ENCODE results near the gene UTP15.
A peak's percentile ranks its signal among the peaks of the same experiment; 100 is the strongest.

Gene UTP15

DNA sequence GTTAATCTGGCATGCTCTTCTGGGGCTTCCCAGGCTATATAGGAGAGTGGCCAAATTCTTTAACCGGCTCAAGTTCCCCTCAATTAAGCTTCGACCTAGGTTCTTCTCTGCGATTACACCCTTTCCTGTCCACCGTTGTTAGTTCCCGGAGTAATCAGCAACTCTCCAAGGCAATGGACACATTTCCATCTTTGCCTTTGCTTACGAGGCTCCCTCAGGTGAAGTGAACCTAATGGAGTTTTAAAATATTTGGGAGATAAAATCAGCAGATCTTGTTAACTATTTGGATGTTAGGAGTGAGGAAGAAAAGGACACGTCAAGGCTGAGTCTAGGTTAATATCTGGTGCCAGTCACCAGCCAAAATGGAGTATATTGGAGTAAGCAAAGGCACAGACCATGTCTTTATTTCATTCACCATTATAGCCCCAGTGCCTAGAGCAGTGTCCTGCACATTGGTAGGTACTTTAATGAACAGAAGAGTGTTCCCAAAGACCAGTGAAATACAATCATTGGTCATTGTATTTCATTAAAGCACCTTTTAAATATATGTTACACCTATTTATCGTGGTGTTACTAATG lies 515 bp downstream of the UTP15 start:
- DNase-seq = no peak

DNA sequence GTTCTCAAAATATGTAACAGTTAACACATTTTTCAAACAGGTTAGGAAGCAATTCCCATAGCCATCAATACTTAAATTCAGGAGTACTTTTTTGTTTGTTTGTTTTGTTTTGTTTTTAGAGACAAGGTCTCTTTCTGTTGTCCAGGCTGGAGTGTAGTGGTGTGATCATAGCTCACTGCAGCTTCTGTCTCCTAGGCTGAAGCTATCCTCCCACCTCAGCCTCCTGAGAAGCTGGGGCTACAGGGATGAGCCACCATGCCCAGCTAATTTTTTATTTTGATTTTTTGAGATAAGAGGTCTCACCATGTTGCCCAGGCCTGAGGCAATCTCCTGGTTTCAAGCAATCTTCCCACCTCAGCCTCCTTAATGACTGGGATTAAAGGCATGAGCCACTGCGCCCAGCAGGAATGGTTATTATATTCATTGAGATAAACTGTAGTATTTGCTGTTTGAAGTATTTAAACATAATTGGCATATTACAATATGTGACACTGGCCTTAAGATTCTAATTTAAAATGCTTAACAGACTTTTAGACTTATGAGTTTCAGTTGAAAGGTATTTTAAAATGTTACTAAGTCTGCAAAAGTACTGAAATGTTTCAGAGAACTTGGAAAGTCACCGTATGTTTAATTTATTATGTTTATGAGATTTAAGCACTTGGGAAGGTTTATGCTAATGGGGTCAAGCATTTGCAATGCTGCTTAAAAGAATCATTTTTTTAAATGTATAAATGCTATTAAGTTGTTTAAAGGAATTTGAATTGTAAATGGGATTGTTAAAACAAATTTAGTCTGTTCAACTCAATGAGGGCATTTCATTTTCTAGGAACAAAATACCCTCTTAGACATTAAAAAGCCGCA lies 17.0 kb downstream of the UTP15 start:
- DNase-seq = no peak

DNA sequence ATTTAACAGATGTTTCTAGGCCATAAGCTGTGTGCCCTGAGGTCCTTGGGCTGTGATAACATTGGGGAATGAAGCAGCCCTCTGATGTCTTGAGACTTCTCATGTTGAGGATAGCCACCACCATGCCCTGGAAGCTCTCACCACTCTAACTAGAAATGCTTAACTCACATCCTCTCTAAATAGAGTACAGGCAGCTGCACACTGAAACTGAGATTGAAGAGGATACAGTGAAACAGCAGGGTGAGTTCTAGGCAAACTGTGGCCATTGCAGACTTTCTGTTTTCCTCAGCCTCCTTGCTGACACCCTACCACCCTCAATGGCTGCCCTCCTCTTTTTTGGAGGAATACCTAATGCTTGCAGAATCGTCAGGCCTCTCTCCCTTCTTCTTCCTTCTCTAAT lies 22.4 kb downstream of the UTP15 start:
- DNase-seq = no peak

DNA sequence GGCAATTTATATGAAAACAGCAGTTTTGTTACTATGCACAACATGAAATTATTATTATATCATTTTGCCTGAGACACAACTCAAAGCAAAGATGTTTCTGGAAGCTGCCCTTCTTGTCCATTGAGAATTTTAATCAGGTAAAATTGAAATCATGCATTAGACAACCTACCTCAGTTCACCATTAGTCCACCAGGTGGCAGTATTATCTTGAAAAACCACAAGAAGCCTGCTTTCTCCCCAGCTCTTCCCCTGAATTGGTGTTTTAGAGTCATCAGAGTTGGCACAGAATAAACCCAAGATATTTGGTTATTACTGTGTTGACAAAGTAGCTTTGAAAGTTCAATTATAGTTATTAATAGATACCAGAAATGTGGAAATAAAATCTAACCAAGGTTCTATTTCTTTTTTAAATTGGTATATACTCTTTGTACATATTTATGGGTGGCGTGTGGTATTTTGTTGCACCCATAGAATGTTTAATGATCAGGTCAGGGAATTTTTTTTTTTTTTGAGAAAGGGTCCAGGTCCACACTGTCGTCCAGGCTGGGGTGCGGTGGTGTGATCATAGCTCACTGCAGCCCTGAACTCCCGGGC lies 25.7 kb downstream of the UTP15 start:
- DNase-seq = peak; percentile 39 to 77

DNA sequence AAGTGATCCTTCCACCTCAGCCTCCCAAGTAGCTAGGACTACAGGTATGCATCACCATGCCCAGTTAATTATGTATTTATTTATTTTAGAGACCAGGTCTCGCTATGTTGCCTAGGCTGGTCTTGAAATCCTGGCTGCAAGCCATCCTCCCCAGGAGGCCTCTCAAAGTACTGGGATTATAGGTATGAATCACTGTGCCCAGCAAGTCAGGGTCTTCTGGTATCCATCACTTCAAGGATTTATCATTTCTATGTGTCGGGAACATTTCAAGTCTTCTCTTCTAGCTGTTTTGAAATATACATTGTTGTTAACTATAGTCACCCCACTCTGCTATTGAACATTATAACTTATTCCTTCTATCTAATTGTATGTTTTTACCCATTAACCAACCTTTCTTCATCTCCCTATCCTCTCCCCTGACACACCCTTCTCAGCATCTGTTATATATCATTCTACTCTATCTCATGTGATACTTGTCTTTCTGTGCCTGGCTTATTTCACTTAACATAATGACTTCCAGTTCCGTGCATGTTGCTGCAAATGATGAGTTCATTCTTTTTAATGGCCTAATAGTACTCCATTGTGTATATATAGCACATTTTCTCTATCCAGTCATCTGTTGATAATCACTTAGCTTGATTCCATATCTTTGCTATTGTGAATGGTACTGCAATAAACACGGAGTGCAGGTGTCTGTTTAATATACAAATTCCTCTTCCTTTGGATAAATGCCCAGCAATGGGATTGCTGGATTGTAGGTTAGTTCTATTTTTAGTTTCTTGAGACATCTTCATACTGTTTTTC lies 26.4 kb downstream of the UTP15 start:
- DNase-seq = no peak

DNA sequence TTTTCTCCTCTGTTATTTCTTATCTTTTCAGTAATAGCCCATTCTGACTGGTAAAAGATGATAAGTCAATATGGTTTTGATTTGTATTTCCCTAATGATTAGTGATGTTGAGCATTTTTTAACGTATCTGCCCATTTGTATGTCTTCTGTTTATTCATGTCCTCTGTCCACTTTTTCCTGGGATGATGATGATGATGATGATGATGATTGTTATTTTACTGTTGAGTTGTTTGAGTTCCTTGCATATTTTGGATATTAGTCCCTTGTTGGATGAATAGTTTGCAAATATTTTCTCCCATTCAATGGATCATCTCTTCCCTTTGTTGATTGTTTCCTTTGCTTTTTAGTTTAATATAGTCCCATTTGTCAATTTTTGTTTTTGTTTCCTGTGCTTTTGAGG lies 27.0 kb downstream of the UTP15 start:
- DNase-seq = no peak

DNA sequence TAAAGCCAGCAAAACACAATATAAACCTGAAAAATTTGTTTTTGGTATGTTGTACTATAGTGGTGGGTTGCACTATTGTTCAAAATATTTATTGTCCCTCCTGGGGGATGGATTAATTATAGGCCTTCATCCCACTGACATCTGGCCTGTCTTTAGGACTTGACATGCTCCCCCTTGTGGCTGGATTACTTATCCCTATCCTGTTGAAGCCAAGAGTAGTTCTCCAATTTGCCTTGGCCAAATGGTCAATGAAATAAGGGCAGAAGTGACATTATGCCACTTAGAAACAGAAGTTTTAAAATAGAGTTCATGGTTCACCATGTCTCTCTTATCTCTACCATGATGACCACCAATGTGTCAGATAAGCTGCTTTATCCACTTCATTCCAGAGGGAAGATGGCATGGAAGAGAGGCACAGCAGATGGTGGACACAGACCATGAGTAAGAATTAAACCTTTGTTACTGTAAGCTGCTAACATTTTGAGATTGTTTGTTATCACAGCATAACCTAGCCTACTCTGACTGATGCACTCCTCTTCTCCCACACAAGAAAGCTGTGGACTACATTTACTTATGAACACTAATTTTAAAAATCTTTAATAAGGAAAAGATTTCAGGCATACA lies 31.3 kb downstream of the UTP15 start:
- peak in 1 of 2 donors; percentile 23 for DNase-seq

DNA sequence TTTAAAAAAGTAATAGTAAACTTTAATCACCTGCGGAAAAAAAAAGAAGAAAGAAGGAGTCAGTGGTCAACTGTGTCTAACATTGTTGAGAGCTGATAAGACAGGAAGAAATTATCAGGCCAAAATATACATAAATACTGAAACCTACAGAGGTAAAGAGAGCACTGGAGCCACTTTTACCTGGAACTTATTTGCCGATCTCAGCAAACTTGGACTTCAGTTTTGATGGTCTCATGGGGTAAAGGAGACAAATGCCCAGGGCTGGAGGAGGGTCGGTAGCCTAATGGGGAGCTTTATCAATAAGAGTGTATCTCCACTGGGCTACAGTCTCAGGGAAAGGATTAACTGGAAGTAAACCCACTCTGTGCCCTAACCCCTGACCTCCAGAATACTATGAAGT lies 33.8 kb downstream of the UTP15 start:
- DNase-seq = no peak

DNA sequence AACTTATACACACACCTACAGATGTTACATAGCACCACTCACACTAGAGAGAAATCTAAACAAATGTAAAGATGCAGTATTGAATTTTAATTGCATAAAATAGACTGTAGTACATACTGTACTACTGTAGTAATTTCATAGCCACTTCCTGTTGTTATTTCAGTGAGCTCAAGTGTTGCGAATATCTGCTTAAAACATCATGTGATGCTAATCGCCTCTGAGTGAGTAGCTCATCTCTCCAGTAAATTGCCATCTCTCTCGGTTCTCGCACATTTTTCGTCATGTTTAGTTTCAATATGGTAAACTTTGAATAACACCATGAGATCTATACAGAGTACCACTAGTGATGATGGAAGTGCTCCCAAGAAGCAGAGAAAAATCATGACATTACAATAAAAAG lies 38.5 kb downstream of the UTP15 start:
- DNase-seq = no peak

DNA sequence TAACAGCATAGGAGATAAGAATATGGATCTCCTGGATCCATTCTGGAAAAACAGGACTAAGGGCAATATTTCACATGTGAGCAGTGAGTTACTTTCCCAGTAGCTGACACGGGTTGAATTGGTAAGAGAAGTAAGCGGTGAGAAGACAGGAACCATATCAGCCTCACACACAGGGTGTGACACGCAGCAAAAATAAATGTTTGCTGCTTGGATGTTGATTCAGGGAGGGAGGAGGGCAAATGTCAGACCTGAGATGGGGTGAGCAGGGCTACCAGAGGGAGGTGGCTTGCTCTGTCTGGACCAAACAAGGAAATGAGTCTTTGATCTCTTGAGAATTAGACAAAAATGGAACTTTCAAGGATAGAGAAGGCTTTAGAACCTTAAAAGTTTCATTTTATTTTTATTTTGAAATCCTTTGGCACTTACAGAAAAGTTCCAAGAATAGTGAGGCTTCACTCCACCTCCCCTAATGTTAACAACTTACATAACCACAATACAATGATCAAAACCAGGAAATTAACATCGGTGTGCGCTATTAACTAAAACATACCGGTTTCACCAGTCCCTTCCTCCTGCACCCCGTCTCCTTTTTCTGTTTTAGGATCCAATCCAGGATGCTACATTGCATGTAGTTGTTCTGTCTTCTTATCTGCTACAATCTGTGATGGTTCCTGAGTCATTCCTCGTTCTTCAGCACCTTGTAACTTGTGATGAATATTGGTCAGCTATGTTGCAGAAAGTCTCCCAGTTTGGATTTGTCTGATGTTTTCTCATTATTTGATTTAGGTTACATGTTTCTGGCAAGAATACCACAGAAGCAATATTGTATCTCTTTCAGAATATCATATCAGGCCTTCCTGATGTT lies 39.9 kb downstream of the UTP15 start:
- no peak for DNase-seq

DNA sequence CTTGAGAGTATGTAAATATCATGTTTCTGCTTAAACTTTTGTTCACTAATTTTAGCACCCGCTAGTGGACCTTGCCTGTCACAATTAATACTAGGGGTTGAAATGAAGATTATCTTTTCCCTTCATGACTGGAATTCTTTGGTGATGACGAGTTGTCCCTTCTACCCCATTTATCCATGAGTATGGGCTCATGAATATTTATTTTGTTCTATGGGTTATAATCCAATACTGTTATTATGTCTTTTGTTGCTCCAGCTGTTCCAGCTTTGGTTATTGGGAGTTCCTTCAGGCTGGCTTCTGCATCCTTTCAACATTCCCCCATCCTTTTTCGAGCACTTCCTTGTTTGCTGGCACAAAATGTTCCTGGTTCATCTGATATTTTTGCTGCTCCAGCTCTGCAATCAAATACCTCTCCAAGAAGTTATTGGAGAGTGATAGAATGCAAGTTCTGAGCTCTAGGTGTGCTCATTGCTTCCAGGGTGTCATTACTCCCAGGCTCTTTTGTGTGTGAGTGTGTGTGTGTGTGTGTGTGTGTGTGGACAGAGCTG lies 40.7 kb downstream of the UTP15 start:
- DNase-seq = no peak

DNA sequence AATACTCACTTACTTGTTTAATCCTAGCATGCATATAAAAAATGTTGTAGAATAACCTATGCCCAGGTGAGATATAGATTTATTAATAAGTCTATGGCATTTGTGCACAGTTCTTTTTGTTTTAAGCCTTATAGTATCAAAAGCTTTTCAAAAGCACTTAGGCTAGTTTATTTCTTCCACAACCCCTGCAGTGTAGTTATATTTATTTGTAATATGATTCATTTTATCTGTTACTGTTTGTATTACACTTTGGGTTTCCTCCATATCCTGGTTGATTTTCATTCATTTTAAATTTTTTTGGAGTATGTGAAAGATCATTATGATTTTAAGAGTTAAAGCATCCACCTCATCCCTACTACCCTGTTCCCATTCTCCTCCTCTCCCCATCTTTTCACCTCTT lies 41.7 kb downstream of the UTP15 start:
- DNase-seq = no peak

DNA sequence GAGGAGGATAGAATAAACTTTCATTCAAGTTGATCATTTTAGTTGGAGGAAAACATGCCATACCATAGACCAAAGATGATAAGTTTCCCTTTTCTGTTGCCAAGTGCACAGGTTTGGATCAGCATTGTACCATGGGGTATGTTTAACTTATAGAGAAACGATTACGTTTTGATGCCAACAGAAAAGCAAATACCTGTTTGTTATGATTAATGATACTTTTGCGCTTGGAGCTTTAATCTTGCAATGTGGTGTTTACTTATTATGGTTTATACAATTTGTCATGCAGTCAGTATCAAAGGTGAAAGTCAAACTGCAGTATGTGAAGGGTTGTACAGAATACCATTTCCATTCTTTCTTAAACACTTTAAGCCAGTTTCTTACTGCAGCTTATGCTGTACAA lies 47.3 kb downstream of the UTP15 start:
- no peak for DNase-seq

DNA sequence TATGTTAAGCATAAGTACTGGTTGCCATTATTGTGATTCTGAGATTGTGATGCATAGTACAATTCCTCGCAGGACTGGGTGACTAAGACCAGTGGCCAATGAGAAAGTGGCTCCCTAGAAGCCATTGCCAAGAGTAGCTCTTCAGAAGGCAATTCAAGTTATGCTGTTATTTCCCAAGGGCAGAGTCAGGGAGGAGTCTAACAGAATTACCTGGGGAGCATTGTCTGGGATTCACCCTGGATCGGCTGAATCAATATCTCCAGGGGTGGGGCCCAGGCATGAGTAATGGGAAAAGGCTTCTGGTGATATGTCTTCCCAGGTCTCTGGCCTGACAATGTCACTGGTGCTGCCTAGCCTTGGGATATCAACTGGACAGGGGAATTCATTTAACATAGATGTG lies 49.5 kb downstream of the UTP15 start:
- no peak for DNase-seq

DNA sequence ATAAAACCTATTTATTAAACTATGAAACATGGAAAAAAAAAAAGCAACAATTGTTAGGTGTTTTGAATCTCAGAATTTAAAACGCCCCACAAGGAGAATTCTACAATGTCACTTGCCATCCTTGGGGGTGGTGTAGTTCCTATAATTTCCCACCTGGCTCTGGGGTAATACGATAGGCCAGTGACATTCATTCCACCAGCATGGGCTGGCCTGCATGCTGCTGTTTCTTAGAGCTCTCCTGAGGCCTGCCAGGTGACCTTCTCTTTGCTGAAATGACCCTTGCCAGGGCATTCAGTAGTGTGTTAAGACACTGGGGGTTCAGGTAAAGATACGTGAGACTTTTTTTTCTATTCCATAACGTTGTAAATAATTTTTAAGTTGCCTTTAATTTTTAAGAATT lies 50.4 kb downstream of the UTP15 start:
- DNase-seq = no peak

DNA sequence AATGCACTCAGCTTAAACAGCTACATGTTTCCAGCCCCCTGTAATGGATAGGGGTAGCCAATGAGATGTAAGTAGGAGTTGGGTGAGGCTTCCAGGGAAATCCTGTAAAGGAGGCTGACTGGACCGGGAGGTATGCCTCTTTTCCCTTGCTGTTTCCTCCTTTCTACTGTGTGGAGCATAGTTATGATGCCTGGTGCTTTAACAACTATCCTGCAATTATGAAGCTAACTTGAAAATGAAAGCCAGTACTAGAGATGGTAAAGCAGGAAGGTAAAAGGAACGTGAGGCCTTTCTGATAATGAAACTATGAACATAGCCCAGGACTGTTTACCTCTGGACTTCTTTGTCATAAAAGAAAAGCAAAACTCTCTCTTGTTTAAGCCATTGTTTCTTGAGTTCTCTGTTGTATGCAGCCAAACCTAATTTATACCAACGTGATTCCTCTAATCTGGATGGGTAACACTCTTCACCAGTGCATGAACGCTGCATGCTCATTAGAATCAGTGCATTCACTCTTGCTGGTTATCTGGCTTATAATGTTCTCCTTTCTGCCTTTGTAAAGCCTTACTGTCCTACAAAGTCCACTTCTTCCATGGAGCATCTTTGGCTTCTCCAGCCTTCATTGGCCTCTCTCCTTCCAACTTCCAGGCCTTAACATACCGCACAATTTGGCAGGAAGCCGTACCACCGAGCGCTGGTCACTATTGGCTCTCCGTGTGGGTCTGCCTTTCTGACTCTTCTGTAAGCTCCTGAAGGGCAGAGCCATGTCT lies 52.2 kb downstream of the UTP15 start:
- DNase-seq = no peak

DNA sequence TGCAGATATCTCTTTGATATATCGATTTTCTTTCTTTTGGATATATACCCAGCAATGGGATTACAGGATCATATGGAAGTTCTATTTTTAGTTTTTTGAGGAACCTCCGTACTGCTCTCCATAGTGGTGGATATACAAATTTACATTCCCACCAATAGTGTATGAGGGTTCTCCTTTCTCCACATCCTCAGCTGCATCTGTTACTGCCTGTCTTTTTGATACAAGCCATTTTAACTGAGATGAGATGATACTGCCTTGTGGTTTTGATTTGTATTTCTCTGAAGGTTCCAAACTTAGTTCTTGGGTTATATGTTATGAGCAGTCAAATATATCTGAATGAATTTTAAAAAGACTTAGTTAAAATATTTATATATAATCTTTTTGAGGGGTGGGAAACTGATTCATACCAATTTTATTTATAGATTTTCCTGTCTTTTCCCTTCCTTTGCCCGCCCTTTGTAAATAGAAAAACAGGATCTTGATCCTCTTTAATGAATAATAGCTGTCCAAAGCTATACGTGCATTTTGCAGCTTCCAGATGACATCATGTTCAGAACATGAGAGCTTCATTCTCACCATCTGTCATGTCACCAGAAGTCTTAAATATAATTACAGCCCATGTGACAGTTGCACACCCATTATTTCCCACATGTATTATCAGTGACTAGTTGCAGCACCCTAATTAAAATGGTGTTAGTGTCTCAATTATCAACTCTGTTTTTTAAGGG lies 54.2 kb downstream of the UTP15 start:
- DNase-seq = no peak

DNA sequence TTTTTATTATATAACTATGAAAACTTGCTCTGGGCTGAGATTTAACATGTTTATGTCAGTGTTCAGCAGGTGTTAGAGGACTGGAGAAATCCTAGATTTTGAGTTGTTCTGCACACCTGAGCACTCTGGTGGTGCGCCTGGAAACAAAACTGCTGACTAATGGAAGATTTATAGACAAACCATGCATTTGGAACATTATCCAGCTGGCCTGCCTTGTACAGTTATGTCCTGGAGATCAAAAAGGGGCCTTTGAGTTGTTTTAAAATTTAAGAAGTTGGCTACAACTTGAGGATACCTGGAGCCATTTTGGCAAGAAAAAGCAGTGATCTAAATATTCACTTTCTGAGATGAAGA lies 54.8 kb downstream of the UTP15 start:
- DNase-seq = no peak

DNA sequence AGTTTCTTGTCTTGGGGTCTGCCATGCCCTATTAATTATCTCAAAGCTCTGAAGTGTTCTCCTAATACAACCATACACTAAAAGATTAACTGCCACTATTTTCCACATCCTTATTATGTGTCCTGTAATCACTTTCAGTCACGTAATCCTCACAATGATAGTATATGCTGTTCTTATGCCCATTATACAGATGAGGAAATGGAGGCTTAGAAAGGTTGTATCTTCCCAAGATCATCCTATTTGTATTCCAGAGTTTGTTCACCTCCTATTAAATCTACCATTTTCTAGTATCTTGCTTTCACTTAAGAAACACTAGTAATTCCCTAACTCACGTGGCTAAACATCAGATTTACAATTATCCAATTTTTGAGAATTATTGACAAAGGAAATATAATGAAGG lies 57.5 kb downstream of the UTP15 start:
- no peak for DNase-seq

DNA sequence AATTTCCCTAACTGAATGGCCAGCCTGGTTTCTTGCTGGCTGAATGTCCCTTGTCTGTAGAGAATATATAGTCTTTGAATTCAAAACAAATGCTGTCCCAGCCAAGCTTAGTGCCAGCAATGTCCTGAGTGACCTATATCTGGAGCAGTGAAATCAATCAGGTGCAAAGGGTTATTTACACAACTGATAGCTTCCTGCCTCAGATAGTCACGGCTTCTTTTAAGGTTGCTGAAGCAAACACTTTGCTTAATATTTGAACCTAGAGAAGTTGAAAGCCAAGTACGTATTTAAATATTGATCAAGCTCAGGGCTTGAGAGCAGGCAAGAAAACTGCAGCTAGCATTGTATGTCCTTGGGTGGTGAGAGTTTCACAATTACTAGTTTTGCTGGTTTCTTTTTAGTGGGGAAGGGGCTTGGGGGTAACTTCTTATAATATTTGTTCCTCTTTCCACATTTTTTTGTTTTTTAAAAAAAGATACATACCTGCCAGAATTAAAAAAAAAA lies 58.4 kb downstream of the UTP15 start:
- no peak for DNase-seq
